Measurements from ENCODE around the gene SS18.

SS18 gene

DNA sequence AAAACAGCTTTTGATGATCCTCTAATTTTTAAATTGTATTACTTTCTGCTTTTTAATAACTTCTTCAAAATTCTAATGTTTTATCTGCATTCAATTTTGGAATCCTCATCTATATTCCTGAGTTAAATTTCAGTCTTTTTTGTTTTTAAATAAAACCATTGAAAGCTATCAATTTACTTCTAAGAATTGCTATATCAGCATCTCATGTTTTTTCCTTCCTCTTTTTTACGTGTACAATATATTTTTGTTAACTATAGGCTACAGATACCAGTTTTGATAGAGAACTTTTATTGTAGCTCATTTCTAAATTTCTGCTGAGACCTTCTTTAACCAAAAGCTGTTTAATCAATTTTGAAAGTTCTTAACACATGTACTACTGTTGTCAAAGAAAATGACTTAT lies 84.5 kb downstream of the SS18 start:
- H3K4me3 ChIP-seq (ENCODE audit: low read length): no peak overlapping the region
- TF ChIP-seq, protein P1, sequence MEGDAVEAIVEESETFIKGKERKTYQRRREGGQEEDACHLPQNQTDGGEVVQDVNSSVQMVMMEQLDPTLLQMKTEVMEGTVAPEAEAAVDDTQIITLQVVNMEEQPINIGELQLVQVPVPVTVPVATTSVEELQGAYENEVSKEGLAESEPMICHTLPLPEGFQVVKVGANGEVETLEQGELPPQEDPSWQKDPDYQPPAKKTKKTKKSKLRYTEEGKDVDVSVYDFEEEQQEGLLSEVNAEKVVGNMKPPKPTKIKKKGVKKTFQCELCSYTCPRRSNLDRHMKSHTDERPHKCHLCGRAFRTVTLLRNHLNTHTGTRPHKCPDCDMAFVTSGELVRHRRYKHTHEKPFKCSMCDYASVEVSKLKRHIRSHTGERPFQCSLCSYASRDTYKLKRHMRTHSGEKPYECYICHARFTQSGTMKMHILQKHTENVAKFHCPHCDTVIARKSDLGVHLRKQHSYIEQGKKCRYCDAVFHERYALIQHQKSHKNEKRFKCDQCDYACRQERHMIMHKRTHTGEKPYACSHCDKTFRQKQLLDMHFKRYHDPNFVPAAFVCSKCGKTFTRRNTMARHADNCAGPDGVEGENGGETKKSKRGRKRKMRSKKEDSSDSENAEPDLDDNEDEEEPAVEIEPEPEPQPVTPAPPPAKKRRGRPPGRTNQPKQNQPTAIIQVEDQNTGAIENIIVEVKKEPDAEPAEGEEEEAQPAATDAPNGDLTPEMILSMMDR (IDR thresholded peaks at IDR 0.05; ENCODE audit: insufficient read depth, low read depth, low read length, missing control alignments): no peak
- no peak for DNase-seq (ENCODE audit: low read depth)

DNA sequence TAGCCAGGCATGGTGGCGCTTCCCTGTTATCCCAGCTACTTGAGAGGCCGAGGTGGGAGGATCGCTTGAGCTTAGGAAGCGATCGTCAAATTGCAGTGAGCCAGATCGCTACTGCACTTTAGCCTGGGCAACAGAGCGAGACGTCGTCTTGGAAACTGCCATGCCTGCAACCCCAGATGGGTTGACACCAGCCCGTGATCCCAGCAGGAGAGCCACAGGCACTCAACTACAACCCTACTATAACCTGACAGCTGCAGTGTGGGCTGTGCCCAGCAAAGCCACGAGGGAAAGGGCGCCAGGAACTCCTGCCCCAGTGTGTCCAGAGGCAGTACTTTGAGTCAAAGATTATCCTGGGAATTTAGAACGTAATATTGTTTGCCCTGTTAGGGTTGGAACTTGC lies 85.6 kb downstream of the SS18 start:
- no peak for DNase-seq (ENCODE audit: low read depth)
- TF ChIP-seq, protein P1 (IDR thresholded peaks at IDR 0.05; ENCODE audit: insufficient read depth, low read depth, low read length, missing control alignments): no peak
- H3K4me3 ChIP-seq (ENCODE audit: low read length): no peak overlapping the region

DNA sequence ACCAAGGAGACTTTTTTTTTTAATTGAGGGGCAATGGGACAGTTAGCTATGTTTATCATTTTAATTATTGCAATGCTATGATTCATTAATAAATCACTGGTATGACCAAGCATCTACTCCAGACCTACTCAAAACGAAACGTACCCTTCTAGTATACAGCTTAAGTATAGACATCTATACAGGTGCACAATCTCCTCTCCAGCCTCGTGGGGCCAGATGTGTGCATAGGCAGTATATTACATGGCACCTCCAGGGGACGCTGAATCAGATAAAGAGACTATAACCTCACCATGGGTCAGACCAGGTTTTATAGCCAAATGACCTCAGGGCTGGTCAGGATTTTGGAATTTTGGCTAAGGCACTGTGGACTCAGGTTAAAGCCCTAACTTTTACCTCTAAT lies 86.6 kb downstream of the SS18 start:
- TF ChIP-seq, protein P1 (IDR thresholded peaks at IDR 0.05; ENCODE audit: insufficient read depth, low read depth, low read length, missing control alignments): no peak
- DNase-seq (ENCODE audit: low read depth): no peak
- H3K4me3 ChIP-seq (ENCODE audit: low read length): no peak overlapping the region

DNA sequence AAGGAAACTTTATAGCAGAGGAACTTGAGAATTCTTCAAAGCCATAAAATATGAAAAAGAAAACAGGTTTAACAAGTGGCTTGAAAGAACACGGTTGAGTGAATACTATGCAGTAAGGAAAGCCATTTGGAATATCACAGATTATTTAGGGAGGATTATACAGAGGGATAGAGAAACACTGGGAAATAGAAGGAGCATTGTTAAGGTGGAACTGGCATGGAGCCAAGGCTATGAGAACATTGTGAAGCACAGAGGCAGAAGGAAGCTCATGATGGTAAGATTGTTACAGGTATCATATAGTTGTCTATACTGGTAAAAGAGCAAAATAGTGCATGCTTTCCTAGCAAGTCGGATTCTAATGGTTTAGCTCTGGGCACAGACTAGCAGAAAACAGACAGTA lies 87.1 kb downstream of the SS18 start:
- DNase-seq (ENCODE audit: low read depth): peak; percentile 26
- TF ChIP-seq, protein P1 (IDR thresholded peaks at IDR 0.05; ENCODE audit: insufficient read depth, low read depth, low read length, missing control alignments): no peak
- no peak overlapping the region for H3K4me3 ChIP-seq (ENCODE audit: low read length)

DNA sequence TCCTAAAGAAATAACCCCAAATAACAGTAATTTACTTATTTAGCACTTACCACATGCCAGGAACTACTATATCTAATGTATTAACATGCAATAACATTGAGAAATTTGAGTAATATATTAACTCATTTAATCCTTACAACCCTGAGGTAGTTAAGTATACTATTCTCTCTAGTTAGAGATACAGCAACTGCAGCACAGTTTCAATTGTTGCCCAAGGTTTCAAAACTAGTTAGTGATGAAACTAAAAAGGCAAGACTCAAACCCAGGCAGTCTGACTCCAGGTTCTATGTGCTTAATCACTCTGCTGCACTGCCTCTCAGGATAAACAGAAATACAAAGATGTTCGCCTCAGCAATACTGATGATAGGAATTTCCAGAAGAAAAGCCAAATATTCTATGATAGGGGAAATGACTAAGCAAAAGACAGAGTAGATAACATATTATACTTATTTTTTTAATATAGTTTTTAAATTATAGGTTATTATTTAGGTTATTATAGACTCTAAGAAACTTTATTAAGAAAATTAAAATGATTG lies 88.0 kb downstream of the SS18 start:
- no peak for DNase-seq (ENCODE audit: low read depth)
- TF ChIP-seq, protein P1 (IDR thresholded peaks at IDR 0.05; ENCODE audit: insufficient read depth, low read depth, low read length, missing control alignments): no peak
- no peak overlapping the region for H3K4me3 ChIP-seq (ENCODE audit: low read length)

DNA sequence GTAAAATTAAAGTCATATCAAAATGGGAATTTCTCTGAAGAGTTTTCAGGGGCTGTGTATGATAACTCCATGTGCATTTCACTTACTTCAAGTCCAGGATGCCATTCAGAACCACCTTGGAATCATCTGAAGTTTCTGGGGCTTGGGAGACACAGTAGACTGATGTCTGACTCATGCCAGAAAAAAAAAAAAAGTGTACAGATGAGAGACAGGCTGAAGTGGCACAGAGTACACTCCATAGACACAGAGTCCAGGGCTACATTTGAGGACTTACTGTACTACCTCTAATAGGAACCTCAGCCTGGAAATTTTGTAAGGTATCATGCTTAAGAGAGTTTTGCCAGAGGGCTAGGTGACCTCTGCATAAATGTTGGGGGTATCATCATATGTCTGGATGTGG lies 92.0 kb downstream of the SS18 start:
- TF ChIP-seq, protein P1 (IDR thresholded peaks at IDR 0.05; ENCODE audit: insufficient read depth, low read depth, low read length, missing control alignments): no peak
- DNase-seq (ENCODE audit: low read depth): peak; percentile 16
- no peak overlapping the region for H3K4me3 ChIP-seq (ENCODE audit: low read length)

DNA sequence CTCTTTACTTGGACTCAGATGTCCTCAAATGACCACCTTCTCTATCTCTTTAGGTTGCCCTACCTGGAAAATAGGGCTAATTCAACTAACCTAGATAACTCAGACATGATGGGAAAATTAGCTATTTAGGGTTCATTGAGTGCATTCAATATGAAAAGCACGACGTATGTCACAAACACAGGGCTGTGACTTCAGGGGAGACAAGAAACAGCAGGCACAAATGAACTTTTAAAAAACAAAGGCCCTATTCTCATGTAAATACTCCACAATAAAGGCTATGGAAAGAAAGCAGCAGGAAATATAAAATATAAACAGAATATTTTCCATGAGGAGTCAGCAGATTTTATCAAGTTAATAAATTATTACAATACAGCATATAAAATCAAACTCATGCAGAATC lies 97.8 kb downstream of the SS18 start:
- no peak for DNase-seq (ENCODE audit: low read depth)
- no peak overlapping the region for H3K4me3 ChIP-seq (ENCODE audit: low read length)
- TF ChIP-seq, protein P1 (IDR thresholded peaks at IDR 0.05; ENCODE audit: insufficient read depth, low read depth, low read length, missing control alignments): no peak
